Cardiac muscle cell (in vitro differentiated cells and primary cell): Measurements from ENCODE around the gene LY6G6C. TPM values are rescaled to one million over a fixed set of nuclear protein-coding genes. Genes with fewer than 3 reads are reported as not detected.
A peak's percentile ranks its signal among the peaks of the same experiment; 100 is the strongest.

ENCODE experiments used
- DNase-seq, 2 donors: peaks; one replicate each; pipeline versions ENCODE4 v3.0.0 to v3.0.0-alpha.2; 2010 to 2017; ENCODE audit warnings: low read depth in 1 of 2, low spot score in 1 of 2
- H3K27ac ChIP-seq: fragments of 200-600 bp; sonication (generic); 2 replicates; pipeline ENCODE4 v1.5.1; 2016
- H3K27me3 ChIP-seq: fragments of 200-600 bp; sonication (generic); 2 replicates; pipeline ENCODE4 v1.6.0; 2016; ENCODE audit warnings: control low read depth
- H3K36me3 ChIP-seq: fragments of 200-600 bp; sonication (generic); 2 replicates; pipeline ENCODE4 v1.5.1; 2016; ENCODE audit warnings: control low read depth
- H3K4me1 ChIP-seq: fragments of 200-600 bp; sonication (generic); 2 replicates; pipeline ENCODE4 v1.8.1; 2017; ENCODE audit warnings: low read depth, mild to moderate bottlenecking, mixed run types
- H3K4me3 ChIP-seq: fragments of 200-600 bp; sonication (generic); 2 replicates; pipeline ENCODE4 v1.5.1; 2016; ENCODE audit warnings: mild to moderate bottlenecking
- H3K9me3 ChIP-seq: fragments of 200-600 bp; sonication (generic); 2 replicates; pipeline ENCODE4 v1.5.1; 2017; ENCODE audit warnings: low read depth, mild to moderate bottlenecking, control low read depth
- CTCF ChIP-seq: IDR thresholded peaks from 2 replicates; pipeline ENCODE4 v1.5.1; 2012; ENCODE audit warnings: low read depth, mild to moderate bottlenecking, low read length
- polyA plus RNA-seq: library from polyadenylated mRNA; unstranded; fragments of >200 nt; fragmentation: Nextera tagmentation; extraction: Ambion mirVana; gene quantifications from 2 replicates; pipeline ENCODE4 v1.2.1, GENCODE V29; 2016
- total RNA-seq: library from RNA; depleted of rRNA; stranded (reverse); fragments of >200 nt; gene quantifications from 2 replicates; pipeline ENCODE4 v1.2.3, GENCODE V29; 2016

The LY6G6C gene
- total and polyA plus RNA-seq, 2 experiments from 2014 or later: not detected

GRCh38 chr6:31740397-31741223 is 19.1 kb upstream of the LY6G6C start:
- peak overlapping the region; percentile 55 for H3K4me3 ChIP-seq
- peaks cover 24% of the 10 kb centered on the region for H3K4me1 ChIP-seq
- TF ChIP-seq CTCF: no peak
- H3K36me3 ChIP-seq: no peaks in the 10 kb centered on the region
- H3K27ac ChIP-seq: no peak overlapping the region
- H3K27me3 ChIP-seq: no peaks in the 10 kb centered on the region
- DNase-seq: no peak
- H3K9me3 ChIP-seq: no peaks in the 10 kb centered on the region

DNA sequence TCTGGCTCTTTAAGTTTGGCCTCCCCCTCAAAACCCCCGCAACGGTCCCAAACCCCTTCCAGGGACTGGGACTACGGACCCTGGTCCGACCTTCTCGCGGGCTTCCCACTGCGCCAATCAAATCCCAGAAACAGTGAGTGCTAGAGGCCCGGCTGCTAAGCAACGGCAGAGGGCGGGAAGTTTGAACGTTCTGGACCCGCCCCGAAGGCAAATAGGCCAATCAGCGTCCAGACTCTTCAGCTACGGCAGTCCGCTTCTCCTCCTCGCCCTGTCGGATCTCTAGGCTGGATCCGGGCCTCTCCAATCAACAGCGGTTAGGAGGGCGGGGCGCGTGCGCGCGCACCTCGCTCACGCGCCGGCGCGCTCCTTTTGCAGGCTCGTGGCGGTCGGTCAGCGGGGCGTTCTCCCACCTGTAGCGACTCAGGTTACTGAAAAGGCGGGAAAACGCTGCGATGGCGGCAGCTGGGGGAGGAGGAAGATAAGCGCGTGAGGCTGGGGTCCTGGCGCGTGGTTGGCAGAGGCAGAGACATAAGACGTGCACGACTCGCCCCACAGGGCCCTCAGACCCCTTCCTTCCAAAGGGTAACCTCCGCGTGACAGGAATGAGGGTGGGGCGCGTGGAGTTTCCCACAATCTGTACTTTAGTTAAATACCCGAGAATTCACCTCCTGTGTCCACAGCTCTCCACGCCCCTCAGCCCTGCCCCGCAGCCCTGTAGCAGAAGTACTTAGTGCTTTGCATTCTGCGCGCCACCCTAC is 18.3 kb upstream of the LY6G6C start, which contains the start of gene MSH5:
TSS of gene MSH5 (plus strand) at position 367 of the 758 bp plus-strand sequence. CDS start 462 bp downstream, outside the sequence.
- no peak for TF ChIP-seq CTCF
- peak; percentile 99 for DNase-seq
- Histone ChIP-seq H3K36me3 (no peaks in the 10 kb centered on the region), H3K27me3 (no peaks in the 10 kb centered on the region), H3K27ac (peak within 1 kb of the TSS; percentile 13), H3K4me1 (peaks cover 24% of the 10 kb centered on the region), H3K4me3 (peak within 1 kb of the TSS; percentile 55), H3K9me3 (no peaks in the 10 kb centered on the region)

- peak; percentile 24 to 92 for DNase-seq
Observed at GRCh38 chr6:31737991-31738979, 16.7 kb upstream of the LY6G6C start.

GRCh38 chr6:31737315-31737990 is 15.9 kb upstream of the LY6G6C start:
- Histone ChIP-seq H3K4me3 (peak overlapping the region; percentile 3), H3K9me3 (no peaks in the 10 kb centered on the region), H3K27me3 (no peaks in the 10 kb centered on the region), H3K36me3 (peaks cover 12% of the 10 kb centered on the region), H3K27ac (peak overlapping the region; percentile 87), H3K4me1 (peaks cover 31% of the 10 kb centered on the region)
- peak; percentile 31 to 55 for DNase-seq
- TF ChIP-seq CTCF: no peak

More at GRCh38 chr6:31737991-31738979, 16.7 kb upstream of the LY6G6C start:
- H3K4me3 ChIP-seq: peak overlapping the region; percentile 3
- peaks cover 31% of the 10 kb centered on the region for H3K4me1 ChIP-seq
- H3K27ac ChIP-seq: peak overlapping the region; percentile 87
- H3K36me3 ChIP-seq: peaks cover 6% of the 10 kb centered on the region
- H3K9me3 ChIP-seq: no peaks in the 10 kb centered on the region
- H3K27me3 ChIP-seq: no peaks in the 10 kb centered on the region
- TF ChIP-seq CTCF: peak; percentile 29
